OCI-LY7 (cell line): ENCODE results near the gene CCDC38. TPM values are rescaled to one million over a fixed set of nuclear protein-coding genes. Genes with fewer than 3 reads are reported as not detected.

Experiments used
- BruUV-seq: library from RNA; stranded (reverse); fragments of 400-500 nt; replicated peaks from 2 replicates; lab custom pipeline; 2021; lab: Mats Ljungman, UMichigan
- CTCF ChIA-PET: fragments of 300-600 bp; sonication (Branson Sonifier 250); formaldehyde crosslinking; loops from one replicate; lab custom pipeline; 2022; ENCODE audit warnings: antibody characterized with exemption; ENCODE audit not compliant: unreplicated experiment; lab: Charles Lee
- POLR2A ChIA-PET: fragments of 300-600 bp; sonication (Branson Sonifier 250); formaldehyde crosslinking; loops from one replicate; lab custom pipeline; 2022; ENCODE audit warnings: antibody characterized with exemption; lab: Charles Lee
- DNase-seq: peaks from one replicate; pipeline ENCODE4 v3.0.0-alpha.2; 2015; ENCODE audit warnings: low spot score
- H2AFZ ChIP-seq: fragments of 200-600 bp; sonication (generic), shearing (Covaris generic); 2 replicates; pipeline ENCODE4 v1.6.1; 2014; ENCODE audit warnings: mild to moderate bottlenecking, antibody characterized with exemption, low read length, moderate library complexity
- H3K27ac ChIP-seq: fragments of 200-600 bp; sonication (generic); 2 replicates; pipeline ENCODE4 v1.5.1; 2014; ENCODE audit warnings: mixed run types, low read depth, mild to moderate bottlenecking, moderate library complexity, low read length, inconsistent platforms; ENCODE audit not compliant: poor library complexity, severe bottlenecking
- H3K36me3 ChIP-seq: fragments of 200-600 bp; sonication (generic); 2 replicates; pipeline ENCODE4 v1.6.1; 2014; ENCODE audit warnings: mild to moderate bottlenecking, antibody characterized with exemption, low read length, moderate library complexity, mixed read lengths; ENCODE audit not compliant: insufficient read depth
- H3K4me1 ChIP-seq: fragments of 200-600 bp; sonication (generic); 2 replicates; pipeline ENCODE4 v1.5.1; 2014; ENCODE audit warnings: mild to moderate bottlenecking, low read length; ENCODE audit not compliant: insufficient read depth, poor library complexity, severe bottlenecking
- H3K4me2 ChIP-seq: fragments of 200-600 bp; sonication (generic); 2 replicates; pipeline ENCODE4 v1.6.1; 2014; ENCODE audit warnings: mild to moderate bottlenecking, low read length
- H3K4me3 ChIP-seq: fragments of 200-600 bp; sonication (generic); 2 replicates; pipeline ENCODE4 v1.5.1; 2014; ENCODE audit warnings: mild to moderate bottlenecking, low read depth, low read length; ENCODE audit not compliant: poor library complexity, severe bottlenecking
- H3K79me2 ChIP-seq: fragments of 200-600 bp; sonication (generic); 2 replicates; pipeline ENCODE4 v1.6.1; 2016; ENCODE audit warnings: low read depth, mild to moderate bottlenecking, low read length, moderate library complexity, mixed read lengths; ENCODE audit not compliant: insufficient read depth
- H3K9me2 ChIP-seq: fragments of 200-600 bp; sonication (generic); 2 replicates; pipeline ENCODE4 v1.6.1; 2016; ENCODE audit warnings: mild to moderate bottlenecking, low read length, mixed read lengths; ENCODE audit not compliant: insufficient read depth
- H3K9me3 ChIP-seq: fragments of 200-600 bp; sonication (generic); 2 replicates; pipeline ENCODE4 v1.6.1; 2014; ENCODE audit warnings: mild to moderate bottlenecking, mixed run types, low read length, mixed read lengths
- H4K20me1 ChIP-seq: fragments of 200-600 bp; sonication (generic); 2 replicates; pipeline ENCODE4 v1.6.1; 2014; ENCODE audit warnings: mild to moderate bottlenecking, antibody characterized with exemption, low read length, moderate library complexity, mixed read lengths; ENCODE audit not compliant: insufficient read depth
- EZH2phosphoT487 ChIP-seq: fragments of 200-600 bp; sonication (generic); IDR thresholded peaks from 2 replicates; pipeline ENCODE4 v1.6.1; 2018; ENCODE audit warnings: low read depth, borderline replicate concordance, mild to moderate bottlenecking, mixed run types, antibody characterized with exemption, low read length, moderate library complexity, mixed read lengths
- intact Hi-C: fragments of 100-400 bp; cut with micrococcal nuclease; formaldehyde crosslinking; loops from one replicate; pipeline ENCODE4 v1.10.0; 2022; ENCODE audit not compliant: unreplicated experiment
- total RNA-seq, 2 experiments: library from RNA; depleted of rRNA in 1 of 2; stranded (reverse); fragments of >200 nt in 1 of 2; shearing (Covaris generic) in 1 of 2; gene quantifications; 2 replicates each; pipeline ENCODE4 v1.2.3, GENCODE V29; 2014 to 2022
- TF ChIP-seq, protein P1 (sequence below): fragments of 200-600 bp; sonication (generic); conservative IDR thresholded peaks from 2 replicates; pipeline ENCODE4 v1.5.1; 2014; ENCODE audit warnings: mild to moderate bottlenecking, antibody characterized with exemption, low read length, moderate library complexity, mixed read lengths

CCDC38 gene
- total RNA-seq, 2 experiments from 2014 or later: 0.16 to 0.99 TPM

DNA sequence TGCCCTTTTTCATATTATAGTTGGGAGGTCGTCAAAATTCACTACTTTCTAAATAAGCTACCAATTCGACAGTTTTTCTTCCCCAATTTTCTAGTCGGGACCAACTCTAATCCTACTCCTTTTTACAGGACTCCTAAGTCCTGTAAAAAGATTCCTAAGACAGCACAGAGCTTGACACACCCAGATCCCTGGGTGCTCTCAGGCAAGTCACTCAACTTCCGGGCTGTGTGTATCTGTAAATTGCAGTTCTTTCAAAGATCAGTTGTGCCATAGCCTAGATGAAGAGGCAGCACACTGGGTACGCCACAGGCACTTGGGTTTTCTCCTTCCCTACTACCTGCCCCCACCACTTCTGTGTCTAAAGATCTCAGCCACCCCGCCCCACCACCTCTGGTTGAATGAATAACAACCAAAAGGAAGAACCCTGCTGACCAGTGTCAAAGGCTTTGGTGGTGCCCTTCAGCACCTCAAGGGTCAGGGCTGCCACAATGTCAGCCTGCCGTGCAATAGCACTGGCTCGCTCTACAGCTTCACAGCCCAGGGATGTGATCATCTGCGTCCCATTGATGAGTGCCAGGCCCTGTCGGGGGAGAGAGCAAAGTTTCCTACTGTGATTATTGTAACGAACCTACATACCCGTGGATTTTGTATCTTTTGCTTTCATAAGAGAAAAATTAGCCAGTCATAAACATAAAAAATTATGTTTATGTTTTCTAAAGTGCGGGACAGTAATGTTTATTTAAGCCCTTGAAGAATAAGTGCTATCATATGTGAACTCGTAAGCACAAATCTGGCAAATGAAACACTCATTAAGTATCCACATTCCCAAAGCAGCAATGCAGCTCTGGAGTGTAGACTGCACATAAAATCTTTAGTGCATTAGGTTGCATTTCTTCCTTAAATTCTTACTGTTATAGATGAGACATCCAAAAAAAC lies 44.5 kb upstream of the CCDC38 start:
- BruUV-seq: no TSS peak

DNA sequence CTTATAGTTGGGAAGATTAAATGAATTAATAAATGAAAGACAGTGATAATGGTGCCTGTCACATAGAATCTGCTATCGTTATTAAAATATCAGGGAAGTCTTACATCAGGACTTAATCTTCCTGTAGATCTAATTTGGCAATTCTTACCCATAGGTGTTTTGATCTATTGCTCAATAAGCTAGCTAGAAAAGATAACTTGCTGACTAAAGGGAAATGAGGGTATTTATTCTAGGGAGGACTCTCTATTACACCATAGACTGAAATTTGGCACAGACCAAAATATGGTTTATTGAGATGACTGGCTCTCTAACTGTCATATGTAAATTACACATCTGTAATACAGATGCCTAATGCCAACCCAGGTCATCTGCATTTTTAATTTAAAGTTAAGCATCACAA lies 42.3 kb upstream of the CCDC38 start:
- no peaks in the 10 kb centered on the region for H3K79me2 ChIP-seq
- H2AFZ ChIP-seq: no peak overlapping the region
- H3K36me3 ChIP-seq: no peaks in the 10 kb centered on the region
- BruUV-seq: no TSS peak
- no peaks in the 10 kb centered on the region for H4K20me1 ChIP-seq
- no peaks in the 10 kb centered on the region for H3K9me2 ChIP-seq
- H3K9me3 ChIP-seq: no peaks in the 10 kb centered on the region
- ChIA-PET CTCF (no interaction called here), POLR2A (no interaction called here)
- no peak overlapping the region for H3K27ac ChIP-seq
- intact Hi-C loops: no loop called here
- H3K4me2 ChIP-seq: no peak overlapping the region
- TF ChIP-seq EZH2phosphoT487: no peak
- TF ChIP-seq, protein P1, sequence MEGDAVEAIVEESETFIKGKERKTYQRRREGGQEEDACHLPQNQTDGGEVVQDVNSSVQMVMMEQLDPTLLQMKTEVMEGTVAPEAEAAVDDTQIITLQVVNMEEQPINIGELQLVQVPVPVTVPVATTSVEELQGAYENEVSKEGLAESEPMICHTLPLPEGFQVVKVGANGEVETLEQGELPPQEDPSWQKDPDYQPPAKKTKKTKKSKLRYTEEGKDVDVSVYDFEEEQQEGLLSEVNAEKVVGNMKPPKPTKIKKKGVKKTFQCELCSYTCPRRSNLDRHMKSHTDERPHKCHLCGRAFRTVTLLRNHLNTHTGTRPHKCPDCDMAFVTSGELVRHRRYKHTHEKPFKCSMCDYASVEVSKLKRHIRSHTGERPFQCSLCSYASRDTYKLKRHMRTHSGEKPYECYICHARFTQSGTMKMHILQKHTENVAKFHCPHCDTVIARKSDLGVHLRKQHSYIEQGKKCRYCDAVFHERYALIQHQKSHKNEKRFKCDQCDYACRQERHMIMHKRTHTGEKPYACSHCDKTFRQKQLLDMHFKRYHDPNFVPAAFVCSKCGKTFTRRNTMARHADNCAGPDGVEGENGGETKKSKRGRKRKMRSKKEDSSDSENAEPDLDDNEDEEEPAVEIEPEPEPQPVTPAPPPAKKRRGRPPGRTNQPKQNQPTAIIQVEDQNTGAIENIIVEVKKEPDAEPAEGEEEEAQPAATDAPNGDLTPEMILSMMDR: no peak
- no peak overlapping the region for H3K4me3 ChIP-seq
- no peak for DNase-seq
- H3K4me1 ChIP-seq: no peaks in the 10 kb centered on the region

More for the DNA sequence above, 44.5 kb upstream of the CCDC38 start:
- Histone ChIP-seq H2AFZ (no peak overlapping the region), H3K36me3 (no peaks in the 10 kb centered on the region), H3K4me2 (no peak overlapping the region), H3K79me2 (no peaks in the 10 kb centered on the region), H3K4me1 (no peaks in the 10 kb centered on the region), H3K27ac (no peak overlapping the region), H3K4me3 (no peak overlapping the region), H3K9me2 (no peaks in the 10 kb centered on the region), H4K20me1 (no peaks in the 10 kb centered on the region), H3K9me3 (no peaks in the 10 kb centered on the region)
- no peak for TF ChIP-seq EZH2phosphoT487
- TF ChIP-seq, protein P1: no peak
- intact Hi-C loops: no loop called here
- ChIA-PET CTCF (no interaction called here), POLR2A (interaction anchor here (1.3 kb wide), 1 partner anchor 44 kb away, joined by 3 read pairs; no protein-coding TSS in a partner anchor)
- no peak for DNase-seq

DNA sequence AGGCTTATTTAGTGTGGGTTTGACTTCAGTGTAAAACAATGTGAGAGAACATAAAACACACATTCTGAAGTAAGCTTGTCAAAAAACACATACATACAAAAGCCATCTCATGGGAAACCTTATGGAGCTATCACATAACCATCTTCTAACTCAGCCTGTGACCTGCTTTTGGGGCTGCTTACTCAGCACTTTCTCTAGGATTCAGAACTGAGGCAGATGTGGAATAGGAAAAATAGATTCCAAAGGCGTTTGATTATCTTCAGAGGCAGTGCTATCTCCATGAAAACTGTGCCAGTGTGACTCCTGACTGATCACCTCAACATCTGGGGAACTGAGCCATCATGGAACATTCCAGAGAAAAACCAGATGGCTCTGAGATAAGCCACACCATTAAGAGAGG lies 40.2 kb upstream of the CCDC38 start:
- H3K9me2 ChIP-seq: no peaks in the 10 kb centered on the region
- H3K4me2 ChIP-seq: no peak overlapping the region
- no peaks in the 10 kb centered on the region for H3K4me1 ChIP-seq
- POLR2A ChIA-PET: no interaction called here
- no peaks in the 10 kb centered on the region for H3K9me3 ChIP-seq
- no peak overlapping the region for H3K27ac ChIP-seq
- intact Hi-C loops: no loop called here
- CTCF ChIA-PET: no interaction called here
- no TSS peak for BruUV-seq
- DNase-seq: no peak
- H2AFZ ChIP-seq: no peak overlapping the region
- H3K36me3 ChIP-seq: no peaks in the 10 kb centered on the region
- no peaks in the 10 kb centered on the region for H3K79me2 ChIP-seq
- TF ChIP-seq EZH2phosphoT487: no peak
- TF ChIP-seq, protein P1: no peak
- no peaks in the 10 kb centered on the region for H4K20me1 ChIP-seq
- no peak overlapping the region for H3K4me3 ChIP-seq
